Inferior parietal cortex (tissue), 1 donor: ENCODE results near the gene CCL27.

ENCODE experiments used
- DNase-seq: peaks from one replicate; pipeline ENCODE4 v3.0.0-alpha.2; 2016; ENCODE audit errors: extremely low spot score

Gene CCL27

GRCh38 chr9:34662526-34663302, at the start of gene CCL27:
Gene CCL27 (minus strand): TSS chr9:34662657. CDS start chr9:34662633, 24 bp downstream.
- no peak for DNase-seq

GRCh38 chr9:34712140-34712539, 49.7 kb upstream of the CCL27 start:
- DNase-seq: no peak

GRCh38 chr9:34710023-34710422, 47.6 kb upstream of the CCL27 start, which contains the start of gene CCL21:
Gene CCL21 (minus strand): TSS chr9:34710136. CDS start chr9:34710066, 70 bp downstream.
- no peak for DNase-seq

GRCh38 chr9:34709196-34709978, 46.9 kb upstream of the CCL27 start:
- DNase-seq: no peak

GRCh38 chr9:34707130-34707529, 44.7 kb upstream of the CCL27 start:
- no peak for DNase-seq

- peak; percentile 84 for DNase-seq
Observed at GRCh38 chr9:34701769-34702736, 39.6 kb upstream of the CCL27 start.

GRCh38 chr9:34701023-34701768, 38.7 kb upstream of the CCL27 start:
- peak; percentile 76 for DNase-seq

- DNase-seq: no peak
Observed at GRCh38 chr9:34694811-34695210, 32.4 kb upstream of the CCL27 start.

- no peak for DNase-seq
Observed at GRCh38 chr9:34693560-34693959, 31.1 kb upstream of the CCL27 start.

GRCh38 chr9:34691936-34692315, 29.5 kb upstream of the CCL27 start:
- no peak for DNase-seq

GRCh38 chr9:34690983-34691935, 28.8 kb upstream of the CCL27 start, which contains the start of gene CCL19:
Gene CCL19 (minus strand): TSS chr9:34691276. CDS start chr9:34691139, 137 bp downstream.
- DNase-seq: no peak

GRCh38 chr9:34689512-34689911, 27.1 kb upstream of the CCL27 start:
- no peak for DNase-seq

- no peak for DNase-seq
Observed at GRCh38 chr9:34689116-34689470, 26.6 kb upstream of the CCL27 start.

- DNase-seq: no peak
Observed at GRCh38 chr9:34688329-34689115, 26.1 kb upstream of the CCL27 start.

GRCh38 chr9:34687276-34688030, 25.0 kb upstream of the CCL27 start:
- no peak for DNase-seq

GRCh38 chr9:34686732-34687131, 24.3 kb upstream of the CCL27 start:
- DNase-seq: no peak

- DNase-seq: no peak
Observed at GRCh38 chr9:34686231-34686630, 23.8 kb upstream of the CCL27 start.

- no peak for DNase-seq
Observed at GRCh38 chr9:34685591-34685990, 23.1 kb upstream of the CCL27 start.
